ENCODE measurements around the gene TSSC4.

Gene TSSC4

DNA sequence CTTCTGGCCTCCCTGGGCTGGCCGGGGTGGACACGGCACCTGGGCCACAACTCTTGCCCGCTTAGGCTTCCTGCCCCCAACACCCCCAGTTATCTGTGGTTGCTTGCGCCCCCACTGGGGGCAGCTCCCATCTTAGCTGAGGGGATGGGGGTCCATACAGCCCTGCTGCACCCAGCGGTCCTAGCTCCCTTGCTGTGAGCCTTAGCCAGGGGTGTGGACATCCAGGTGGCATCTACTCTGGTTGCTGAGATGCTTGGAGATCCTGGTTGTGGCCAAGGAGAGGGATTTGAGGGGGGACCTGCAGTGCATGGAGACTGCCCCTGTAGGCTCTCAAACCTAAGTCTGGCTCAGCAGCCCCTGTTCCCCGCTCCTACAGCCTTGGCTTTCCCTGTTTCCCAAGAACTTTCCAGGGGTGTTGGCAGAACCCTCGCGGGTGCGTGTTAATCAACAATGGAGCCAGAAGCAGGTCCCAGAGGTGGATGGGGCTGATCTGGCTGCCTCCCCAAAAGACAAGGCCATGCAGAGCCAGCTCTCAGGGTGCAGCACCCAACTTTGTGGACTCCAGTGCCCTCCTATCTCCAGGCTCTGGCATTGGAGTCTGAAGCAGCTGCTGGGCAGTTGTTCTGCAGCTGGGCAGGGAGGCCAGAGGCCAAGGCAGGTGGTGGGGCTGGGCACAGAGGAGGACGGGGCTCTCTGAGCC is 47.6 kb downstream of the TSSC4 start:
- H3K9me3 ChIP-seq (ENCODE audit: control insufficient read depth in 2 of 2, low read length in 2 of 2): peaks cover under 1 to 4% of the 10 kb centered on the region in 2 donors
- no peak overlapping the region for H3K4me3 ChIP-seq (ENCODE audit: low read length in 2 of 2)
- H3K36me3 ChIP-seq (ENCODE audit: control insufficient read depth in 2 of 2, insufficient read depth in 2 of 2, low read length in 2 of 2): no peaks in the 10 kb centered on the region
- H3K4me1 ChIP-seq (ENCODE audit: control insufficient read depth, insufficient read depth, low read length): peaks cover 6% of the 10 kb centered on the region
- no peak overlapping the region for H3K27ac ChIP-seq (ENCODE audit: low read length)
- no peak overlapping the region for H3K9ac ChIP-seq (ENCODE audit: low read length in 2 of 2)
- peaks cover 31 to 35% of the 10 kb centered on the region in 2 donors for H3K27me3 ChIP-seq (ENCODE audit: control insufficient read depth in 1 of 2, insufficient read depth in 2 of 2, low read length in 2 of 2)

DNA sequence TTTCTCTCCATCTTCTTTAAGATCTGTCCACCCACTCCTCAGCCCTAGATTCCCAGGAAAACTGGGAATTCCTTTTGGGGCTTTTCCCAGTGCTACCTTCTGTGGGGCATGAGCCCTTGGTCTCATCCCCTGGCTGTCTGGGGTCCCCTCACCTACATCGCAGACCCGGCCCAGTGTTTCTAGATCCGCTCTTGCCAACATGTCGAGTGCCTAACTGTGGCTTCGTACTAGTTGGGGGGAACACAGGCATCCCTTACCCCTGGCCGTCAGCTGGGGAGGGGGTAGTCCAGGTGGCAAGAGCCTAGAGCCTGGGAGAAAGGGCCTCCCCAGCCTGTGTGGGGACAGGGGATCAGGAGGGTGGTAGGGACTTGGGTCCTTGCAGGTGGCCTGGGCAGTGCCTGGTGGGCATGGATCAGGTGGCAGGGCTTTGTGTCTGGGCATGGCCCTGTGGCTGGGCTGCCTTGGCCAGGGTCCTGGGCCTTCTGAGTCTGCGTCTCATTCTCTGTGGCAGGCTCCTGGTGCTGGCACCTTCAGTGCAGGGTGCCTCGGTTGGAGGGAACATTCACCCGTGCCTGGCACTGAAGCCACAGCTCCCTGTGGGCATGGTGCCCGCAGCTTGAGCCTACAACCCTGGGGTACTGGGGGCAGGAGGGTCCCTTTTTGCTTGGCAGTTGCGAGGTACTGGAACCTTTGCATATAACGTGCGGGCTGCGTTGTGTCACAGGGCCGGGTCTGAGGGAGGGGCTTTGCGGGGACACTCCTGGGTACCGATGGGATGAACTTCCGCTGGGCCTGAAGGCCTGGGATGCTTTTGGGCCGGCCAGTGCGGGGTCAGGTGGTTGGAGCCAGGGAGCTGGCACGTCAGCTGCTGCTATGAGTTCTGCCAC is 48.4 kb downstream of the TSSC4 start:
- Histone ChIP-seq H3K27me3 (ENCODE audit: control insufficient read depth in 1 of 2, insufficient read depth in 2 of 2, low read length in 2 of 2) (peaks cover 27 to 33% of the 10 kb centered on the region in 2 donors), H3K27ac (ENCODE audit: low read length) (no peak overlapping the region), H3K9ac (ENCODE audit: low read length in 2 of 2) (no peak overlapping the region), H3K9me3 (ENCODE audit: control insufficient read depth in 2 of 2, low read length in 2 of 2) (no peaks in the 10 kb centered on the region), H3K36me3 (ENCODE audit: control insufficient read depth in 2 of 2, insufficient read depth in 2 of 2, low read length in 2 of 2) (no peaks in the 10 kb centered on the region), H3K4me1 (ENCODE audit: control insufficient read depth, insufficient read depth, low read length) (peaks cover 6% of the 10 kb centered on the region), H3K4me3 (ENCODE audit: low read length in 2 of 2) (no peak overlapping the region)

DNA sequence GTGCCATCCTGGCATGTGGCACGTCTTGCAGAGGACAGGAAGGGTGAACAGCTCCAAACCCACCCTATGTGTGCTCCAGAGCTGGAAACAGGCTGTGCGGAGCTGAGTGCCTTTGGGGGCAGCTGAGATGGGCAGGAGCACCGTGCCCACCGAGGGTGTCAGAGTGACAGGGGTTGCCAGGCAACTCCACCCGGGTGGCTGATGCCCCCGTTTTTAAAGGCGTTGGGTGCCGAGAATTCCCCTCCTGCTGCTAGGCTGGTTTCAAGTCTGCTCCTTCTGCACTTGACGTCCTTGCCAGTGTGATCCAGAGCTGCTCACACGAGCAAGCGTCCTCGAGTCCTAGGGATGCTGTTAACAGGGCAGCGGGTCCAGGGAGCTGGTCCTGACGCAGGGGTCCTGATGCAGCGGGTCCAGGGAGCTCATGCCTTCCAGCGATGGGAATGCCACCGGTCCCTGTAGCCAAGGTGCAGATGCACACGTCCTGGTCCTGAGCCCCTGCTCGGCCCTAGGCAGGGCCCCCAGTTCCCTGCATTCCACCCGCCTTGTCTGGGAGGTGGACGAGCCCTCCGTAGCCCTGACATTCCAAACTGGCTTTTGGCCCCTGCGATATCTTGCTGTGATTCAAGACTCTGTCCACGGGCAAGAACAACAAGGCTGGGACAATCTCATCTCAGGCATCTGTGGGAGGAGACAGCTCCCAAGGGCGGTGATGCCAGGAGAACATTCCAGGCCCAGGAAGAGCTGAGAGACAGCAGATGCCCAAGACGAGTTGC is 49.2 kb downstream of the TSSC4 start:
- Histone ChIP-seq H3K27ac (ENCODE audit: low read length) (no peak overlapping the region), H3K4me3 (ENCODE audit: low read length in 2 of 2) (no peak overlapping the region), H3K27me3 (ENCODE audit: control insufficient read depth in 1 of 2, insufficient read depth in 2 of 2, low read length in 2 of 2) (peaks cover 27 to 33% of the 10 kb centered on the region in 2 donors), H3K36me3 (ENCODE audit: control insufficient read depth in 2 of 2, insufficient read depth in 2 of 2, low read length in 2 of 2) (no peaks in the 10 kb centered on the region), H3K9me3 (ENCODE audit: control insufficient read depth in 2 of 2, low read length in 2 of 2) (no peaks in the 10 kb centered on the region), H3K9ac (ENCODE audit: low read length in 2 of 2) (no peak overlapping the region), H3K4me1 (ENCODE audit: control insufficient read depth, insufficient read depth, low read length) (peaks cover 3% of the 10 kb centered on the region)

DNA sequence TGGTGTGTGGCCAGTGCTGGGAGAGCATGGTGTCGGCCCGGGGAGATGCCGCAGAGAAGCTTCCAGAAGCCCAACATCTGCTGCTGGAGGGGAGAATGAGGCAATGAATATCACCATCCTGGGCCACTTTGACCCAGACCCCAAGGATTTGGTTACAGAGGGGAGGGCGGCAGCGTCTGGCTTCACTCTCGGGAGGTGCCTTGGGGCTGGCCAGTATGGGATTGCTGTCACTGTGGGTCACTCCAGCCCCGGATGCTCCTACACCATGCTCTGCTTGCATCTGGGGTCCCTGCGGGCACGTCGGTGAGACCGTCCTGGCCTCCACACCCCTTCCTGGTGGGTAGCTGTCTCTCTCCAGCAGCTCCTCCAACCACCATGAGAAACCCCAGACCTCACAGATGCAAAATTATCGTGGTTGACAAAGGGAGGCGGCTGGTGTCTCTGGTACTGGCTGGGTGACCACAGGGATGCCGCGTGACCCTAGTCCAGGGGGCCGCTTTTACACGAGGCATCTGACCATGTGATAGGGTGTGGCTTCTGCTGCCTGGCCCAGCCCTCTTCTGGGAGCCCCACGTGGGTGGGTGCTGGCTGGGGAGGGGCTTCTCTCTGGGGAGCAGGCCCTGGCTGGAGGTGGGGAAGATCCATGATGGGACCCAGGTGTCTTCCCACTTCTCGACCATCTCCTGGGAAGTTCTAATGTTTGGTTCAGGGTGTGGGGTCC is 49.9 kb downstream of the TSSC4 start:
- H3K9ac ChIP-seq (ENCODE audit: low read length in 2 of 2): no peak overlapping the region
- H3K27me3 ChIP-seq (ENCODE audit: control insufficient read depth in 1 of 2, insufficient read depth in 2 of 2, low read length in 2 of 2): peaks cover 24 to 32% of the 10 kb centered on the region in 2 donors
- no peaks in the 10 kb centered on the region for H3K9me3 ChIP-seq (ENCODE audit: control insufficient read depth in 2 of 2, low read length in 2 of 2)
- no peaks in the 10 kb centered on the region for H3K36me3 ChIP-seq (ENCODE audit: control insufficient read depth in 2 of 2, insufficient read depth in 2 of 2, low read length in 2 of 2)
- no peak overlapping the region for H3K4me3 ChIP-seq (ENCODE audit: low read length in 2 of 2)
- H3K27ac ChIP-seq (ENCODE audit: low read length): no peak overlapping the region
- peaks cover 3% of the 10 kb centered on the region for H3K4me1 ChIP-seq (ENCODE audit: control insufficient read depth, insufficient read depth, low read length)

DNA sequence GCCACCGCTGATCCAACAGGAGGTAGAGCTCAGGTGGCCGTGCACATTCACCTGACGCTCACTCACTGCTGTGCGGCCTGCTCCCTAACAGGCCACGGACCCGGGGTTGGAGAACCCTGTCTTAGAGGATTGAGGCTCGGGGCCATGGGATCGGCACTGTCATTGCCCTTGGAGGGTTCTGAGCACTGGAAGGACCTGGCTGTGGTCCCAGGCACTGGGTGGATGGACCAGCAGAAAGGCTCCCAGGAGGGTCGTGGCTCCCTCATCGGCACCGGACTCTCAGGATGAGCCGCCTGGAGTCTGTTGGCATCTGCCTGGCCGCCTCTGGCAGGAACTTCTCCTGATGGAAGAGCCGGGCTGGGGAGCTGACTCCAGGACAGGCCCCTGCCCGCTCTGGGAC is 50.8 kb downstream of the TSSC4 start:
- Histone ChIP-seq H3K9ac (ENCODE audit: low read length in 2 of 2) (no peak overlapping the region), H3K27ac (ENCODE audit: low read length) (no peak overlapping the region), H3K27me3 (ENCODE audit: control insufficient read depth in 1 of 2, insufficient read depth in 2 of 2, low read length in 2 of 2) (peaks cover 16 to 24% of the 10 kb centered on the region in 2 donors), H3K36me3 (ENCODE audit: control insufficient read depth in 2 of 2, insufficient read depth in 2 of 2, low read length in 2 of 2) (no peaks in the 10 kb centered on the region), H3K4me3 (ENCODE audit: low read length in 2 of 2) (no peak overlapping the region), H3K4me1 (ENCODE audit: control insufficient read depth, insufficient read depth, low read length) (peaks cover 3% of the 10 kb centered on the region), H3K9me3 (ENCODE audit: control insufficient read depth in 2 of 2, low read length in 2 of 2) (no peaks in the 10 kb centered on the region)

DNA sequence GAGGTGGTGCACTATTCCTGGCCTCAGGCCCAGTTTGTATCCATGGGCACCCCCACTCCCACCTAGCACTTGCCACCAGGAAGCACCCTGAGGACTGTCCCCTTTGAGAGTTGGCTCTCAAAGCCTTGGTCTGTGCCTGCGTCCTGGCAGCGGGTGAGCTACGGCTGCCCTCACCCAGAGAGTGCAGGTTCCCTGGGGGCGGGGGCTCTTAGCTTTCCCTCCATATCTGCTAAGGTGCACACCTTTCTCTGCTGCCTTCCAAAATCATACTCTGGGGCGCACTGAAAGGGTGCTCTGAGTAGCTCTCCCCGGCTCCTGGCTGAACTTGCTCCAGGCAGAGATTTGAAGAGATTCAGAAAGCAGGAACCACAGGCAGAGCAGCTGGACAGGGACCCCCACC is 51.4 kb downstream of the TSSC4 start:
- Histone ChIP-seq H3K4me1 (ENCODE audit: control insufficient read depth, insufficient read depth, low read length) (peaks cover 3% of the 10 kb centered on the region), H3K27me3 (ENCODE audit: control insufficient read depth in 1 of 2, insufficient read depth in 2 of 2, low read length in 2 of 2) (peaks cover 14 to 20% of the 10 kb centered on the region in 2 donors), H3K27ac (ENCODE audit: low read length) (no peak overlapping the region), H3K4me3 (ENCODE audit: low read length in 2 of 2) (no peak overlapping the region), H3K9ac (ENCODE audit: low read length in 2 of 2) (no peak overlapping the region), H3K36me3 (ENCODE audit: control insufficient read depth in 2 of 2, insufficient read depth in 2 of 2, low read length in 2 of 2) (no peaks in the 10 kb centered on the region), H3K9me3 (ENCODE audit: control insufficient read depth in 2 of 2, low read length in 2 of 2) (peaks cover 0 to under 1% of the 10 kb centered on the region in 2 donors)

DNA sequence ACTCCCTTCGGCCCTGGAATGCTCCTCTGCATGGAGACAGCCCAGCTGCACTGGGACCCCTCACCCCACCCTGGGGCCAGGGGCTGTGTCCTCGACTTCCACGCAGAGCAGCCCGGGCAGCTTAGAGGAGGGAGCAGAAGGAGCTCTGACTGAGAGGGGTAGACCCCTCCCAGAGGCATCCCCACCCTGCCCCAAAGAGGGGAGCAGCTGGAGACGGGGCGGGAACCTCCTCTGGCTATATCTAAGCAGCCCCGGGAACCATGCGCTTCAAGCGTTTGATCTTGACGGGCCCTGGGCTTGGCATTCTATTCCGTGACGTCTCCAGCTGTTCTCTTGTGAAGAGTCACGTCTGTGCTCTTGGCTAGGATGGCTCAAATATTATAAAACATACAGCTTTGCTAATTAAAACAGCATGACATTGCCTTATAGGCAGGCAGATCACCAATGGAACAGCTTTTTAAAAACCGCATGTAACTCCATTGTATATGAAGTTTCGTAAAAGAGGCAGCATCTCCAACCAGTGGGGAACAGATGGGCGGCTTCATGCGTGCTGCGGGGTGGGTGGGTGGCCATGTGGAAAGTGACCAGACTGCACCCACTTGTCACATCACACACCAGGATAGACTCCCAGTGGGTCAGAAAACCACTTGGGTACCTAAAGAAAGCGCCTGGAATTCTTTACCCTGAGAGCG is 51.9 kb downstream of the TSSC4 start:
- no peaks in the 10 kb centered on the region for H3K36me3 ChIP-seq (ENCODE audit: control insufficient read depth in 2 of 2, insufficient read depth in 2 of 2, low read length in 2 of 2)
- H3K27me3 ChIP-seq (ENCODE audit: control insufficient read depth in 1 of 2, insufficient read depth in 2 of 2, low read length in 2 of 2): peaks cover 14 to 20% of the 10 kb centered on the region in 2 donors
- H3K27ac ChIP-seq (ENCODE audit: low read length): no peak overlapping the region
- no peak overlapping the region for H3K4me3 ChIP-seq (ENCODE audit: low read length in 2 of 2)
- H3K9ac ChIP-seq (ENCODE audit: low read length in 2 of 2): no peak overlapping the region
- peaks cover 3% of the 10 kb centered on the region for H3K4me1 ChIP-seq (ENCODE audit: control insufficient read depth, insufficient read depth, low read length)
- H3K9me3 ChIP-seq (ENCODE audit: control insufficient read depth in 2 of 2, low read length in 2 of 2): peaks cover 0 to 3% of the 10 kb centered on the region in 2 donors

DNA sequence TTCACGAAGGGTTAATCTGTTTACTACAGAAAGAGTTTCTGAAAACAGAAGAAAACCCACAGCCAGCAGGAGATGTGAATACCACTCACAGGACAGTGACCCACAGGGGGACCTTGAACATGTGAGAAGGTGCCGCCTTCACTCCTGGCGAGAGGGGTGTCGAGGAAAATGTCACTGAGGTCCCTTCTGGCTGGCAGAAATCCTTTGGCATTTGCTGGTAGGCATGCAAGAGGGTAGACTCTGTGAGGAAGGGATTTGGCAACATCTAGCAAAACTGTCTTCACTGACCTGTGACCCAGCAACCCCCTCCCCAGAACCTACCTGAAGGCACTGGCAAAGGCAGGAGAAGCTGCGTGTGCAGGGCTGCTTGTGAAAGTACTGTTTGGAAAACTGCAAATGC is 52.9 kb downstream of the TSSC4 start:
- Histone ChIP-seq H3K4me1 (ENCODE audit: control insufficient read depth, insufficient read depth, low read length) (no peaks in the 10 kb centered on the region), H3K9me3 (ENCODE audit: control insufficient read depth in 2 of 2, low read length in 2 of 2) (peaks cover 0 to 3% of the 10 kb centered on the region in 2 donors), H3K9ac (ENCODE audit: low read length in 2 of 2) (no peak overlapping the region), H3K27ac (ENCODE audit: low read length) (no peak overlapping the region), H3K27me3 (ENCODE audit: control insufficient read depth in 1 of 2, insufficient read depth in 2 of 2, low read length in 2 of 2) (peaks cover 12 to 17% of the 10 kb centered on the region in 2 donors), H3K4me3 (ENCODE audit: low read length in 2 of 2) (no peak overlapping the region), H3K36me3 (ENCODE audit: control insufficient read depth in 2 of 2, insufficient read depth in 2 of 2, low read length in 2 of 2) (no peaks in the 10 kb centered on the region)
